Brain microvascular endothelial cell (primary cell): ENCODE results near the gene TIGD7.

Source experiments
- DNase-seq: peaks from one replicate; pipeline ENCODE4 v3.0.0-alpha.2; 2020
- H3K27ac ChIP-seq: fragments of 250-450 bp; sonication (Bioruptor Pico); 2 replicates; pipeline ENCODE4 v1.5.1; 2020; ENCODE audit warnings: mild to moderate bottlenecking, moderate library complexity
- H3K27me3 ChIP-seq: fragments of 250-450 bp; sonication (Bioruptor Pico); replicated peaks from 2 replicates; pipeline ENCODE4 v1.5.1; 2020; ENCODE audit warnings: mild to moderate bottlenecking
- H3K36me3 ChIP-seq: fragments of 250-450 bp; sonication (Bioruptor Pico); replicated peaks from 2 replicates; pipeline ENCODE4 v1.5.1; 2020; ENCODE audit warnings: mild to moderate bottlenecking
- H3K4me3 ChIP-seq: 2 replicates; pipeline ENCODE4 v1.5.1; 2011; ENCODE audit warnings: low read depth, mild to moderate bottlenecking, control low read depth, low read length, moderate library complexity
- CTCF ChIP-seq: IDR thresholded peaks from 2 replicates; pipeline ENCODE4 v1.5.1; 2011; ENCODE audit warnings: low read depth, mild to moderate bottlenecking, moderate library complexity, low read length, control low read depth, inconsistent platforms; ENCODE audit errors: missing control alignments
- in situ Hi-C: cut with HindIII; loops from 2 replicates; pipeline ENCODE4 v1.10.0; 2017; ENCODE audit warnings: low sequenced_read_pairs, low pct_ligation_motif_present

Gene TIGD7

GRCh38 chr16:3266873-3267537, 38.2 kb downstream of the TIGD7 start:
- in situ Hi-C loops = no loop called here
- DNase-seq = peak; percentile 20
- H3K36me3 ChIP-seq = no peaks in the 10 kb centered on the region
- H3K27ac ChIP-seq = no peak overlapping the region
- H3K4me3 ChIP-seq = no peak overlapping the region
- no peaks in the 10 kb centered on the region for H3K27me3 ChIP-seq
- peak; percentile 52 for TF ChIP-seq CTCF

- Histone ChIP-seq H3K27me3 (no peaks in the 10 kb centered on the region), H3K4me3 (peak overlapping the region; percentile 70), H3K27ac (peak overlapping the region; percentile 92), H3K36me3 (no peaks in the 10 kb centered on the region)
- peak; percentile 98 for DNase-seq
- peak; percentile 50 for TF ChIP-seq CTCF
- in situ Hi-C loops = no loop called here
These were observed 40.8 kb downstream of the TIGD7 start for GRCh38 chr16:3264137-3265036.

GRCh38 chr16:3262517-3262916, 42.7 kb downstream of the TIGD7 start:
- TF ChIP-seq CTCF = no peak
- DNase-seq = no peak
- in situ Hi-C loops = no loop called here
- no peak overlapping the region for H3K4me3 ChIP-seq
- no peaks in the 10 kb centered on the region for H3K36me3 ChIP-seq
- no peak overlapping the region for H3K27ac ChIP-seq
- H3K27me3 ChIP-seq = no peaks in the 10 kb centered on the region

- Histone ChIP-seq H3K4me3 (no peak overlapping the region), H3K27ac (no peak overlapping the region), H3K36me3 (no peaks in the 10 kb centered on the region), H3K27me3 (no peaks in the 10 kb centered on the region)
- in situ Hi-C loops = no loop called here
- DNase-seq = no peak
- TF ChIP-seq CTCF = no peak
These were observed 45.4 kb downstream of the TIGD7 start for GRCh38 chr16:3259836-3260235.

GRCh38 chr16:3256866-3257465, 48.3 kb downstream of the TIGD7 start:
- H3K27me3 ChIP-seq = no peaks in the 10 kb centered on the region
- in situ Hi-C loops = no loop called here
- H3K4me3 ChIP-seq = no peak overlapping the region
- no peak for TF ChIP-seq CTCF
- no peaks in the 10 kb centered on the region for H3K36me3 ChIP-seq
- DNase-seq = peak; percentile 10
- H3K27ac ChIP-seq = no peak overlapping the region
